GM20000 (cell line): ENCODE measurements around the gene TMEM94.

ENCODE experiments used
- DNase-seq: peaks from one replicate; pipeline ENCODE4 v3.0.0; 2012; ENCODE audit warnings: low spot score
- CTCF ChIP-seq: IDR thresholded peaks from 2 replicates; pipeline ENCODE4 v1.5.1; 2012; ENCODE audit warnings: mild to moderate bottlenecking, control low read depth; ENCODE audit errors: extremely low read depth, missing control alignments

Gene TMEM94

GRCh38 chr17:75465039-75465438, 8.6 kb downstream of the TMEM94 start:
- no peak for TF ChIP-seq CTCF
- no peak for DNase-seq

GRCh38 chr17:75468291-75468754, 11.9 kb downstream of the TMEM94 start:
- TF ChIP-seq CTCF, result no peak
- DNase-seq, result no peak

GRCh38 chr17:75468779-75469373, 12.4 kb downstream of the TMEM94 start:
- no peak for DNase-seq
- no peak for TF ChIP-seq CTCF

- TF ChIP-seq CTCF, result no peak
Measured at GRCh38 chr17:75471207-75471606, 14.8 kb downstream of the TMEM94 start.

GRCh38 chr17:75472119-75472518, 15.7 kb downstream of the TMEM94 start:
- DNase-seq, result no peak
- TF ChIP-seq CTCF, result no peak

More at GRCh38 chr17:75471207-75471606, 14.8 kb downstream of the TMEM94 start:
- no peak for DNase-seq

GRCh38 chr17:75473246-75473645, 16.8 kb downstream of the TMEM94 start:
- DNase-seq, result no peak
- TF ChIP-seq CTCF, result no peak

GRCh38 chr17:75474736-75475135, 18.3 kb downstream of the TMEM94 start:
- DNase-seq, result no peak
- no peak for TF ChIP-seq CTCF
